Loucy (cell line): Measurements from ENCODE around the gene GORASP1.

Experiments used
- H2AFZ ChIP-seq: fragments of 200-600 bp; sonication (generic); 2 replicates; pipeline ENCODE4 v1.6.0; 2016; ENCODE audit warnings: antibody characterized with exemption, mild to moderate bottlenecking, low read length, moderate library complexity
- H3F3A ChIP-seq: fragments of 200-600 bp; 2 replicates; pipeline ENCODE4 v1.6.0; 2016; ENCODE audit warnings: antibody characterized with exemption, low read depth, mild to moderate bottlenecking
- H3K27me3 ChIP-seq: fragments of 200-600 bp; sonication (generic); 2 replicates; pipeline ENCODE4 v1.6.1; 2014; ENCODE audit warnings: low read length, mild to moderate bottlenecking; ENCODE audit not compliant: insufficient read depth, poor library complexity, severe bottlenecking
- H3K36me3 ChIP-seq: fragments of 200-600 bp; sonication (generic); 2 replicates; pipeline ENCODE4 v1.6.1; 2016; ENCODE audit warnings: low read length; ENCODE audit not compliant: insufficient read depth
- H3K4me1 ChIP-seq: fragments of 200-600 bp; sonication (generic); 2 replicates; pipeline ENCODE4 v1.5.1; 2014; ENCODE audit warnings: low read length, mild to moderate bottlenecking; ENCODE audit not compliant: insufficient read depth, poor library complexity, severe bottlenecking
- H3K4me2 ChIP-seq: fragments of 200-600 bp; sonication (generic); 2 replicates; pipeline ENCODE4 v1.6.0; 2014; ENCODE audit warnings: antibody characterized with exemption, low read length, low read depth, mild to moderate bottlenecking; ENCODE audit not compliant: poor library complexity, severe bottlenecking
- H3K4me3 ChIP-seq: fragments of 200-600 bp; sonication (generic); 2 replicates; pipeline ENCODE4 v1.5.1; 2014; ENCODE audit warnings: low read length, mild to moderate bottlenecking, mixed read lengths; ENCODE audit not compliant: poor library complexity, severe bottlenecking
- H3K79me2 ChIP-seq: fragments of 200-600 bp; sonication (generic); 2 replicates; pipeline ENCODE4 v1.6.1; 2014; ENCODE audit warnings: low read length; ENCODE audit not compliant: insufficient read depth
- H3K9ac ChIP-seq: fragments of 200-600 bp; sonication (generic); 2 replicates; pipeline ENCODE4 v1.6.0; 2014; ENCODE audit warnings: mild to moderate bottlenecking, low read depth, low read length, moderate library complexity; ENCODE audit not compliant: poor library complexity, severe bottlenecking
- H3K9me2 ChIP-seq: fragments of 200-600 bp; sonication (generic); replicated peaks from 2 replicates; pipeline ENCODE4 v1.6.1; 2016; ENCODE audit warnings: low read depth, low read length, mixed read lengths
- H3K9me3 ChIP-seq: fragments of 200-600 bp; sonication (generic); 2 replicates; pipeline ENCODE4 v1.6.1; 2014; ENCODE audit warnings: mild to moderate bottlenecking, antibody characterized with exemption, low read length, low read depth; ENCODE audit not compliant: insufficient read depth
- H4K20me1 ChIP-seq: fragments of 200-600 bp; sonication (generic); 2 replicates; pipeline ENCODE4 v1.6.0; 2014; ENCODE audit warnings: antibody characterized with exemption, low read length, mild to moderate bottlenecking; ENCODE audit not compliant: insufficient read depth, poor library complexity, severe bottlenecking
- EZH2phosphoT487 ChIP-seq: fragments of 200-600 bp; IDR thresholded peaks from 2 replicates; pipeline ENCODE4 v1.6.1; 2018; ENCODE audit warnings: antibody characterized with exemption, mild to moderate bottlenecking, moderate library complexity, borderline replicate concordance
- TF ChIP-seq, protein P1 (sequence below): fragments of 200-600 bp; sonication (generic); conservative IDR thresholded peaks from 2 replicates; pipeline ENCODE4 v1.5.1; 2014; ENCODE audit warnings: mild to moderate bottlenecking, antibody characterized with exemption, low read length

GORASP1 gene

DNA sequence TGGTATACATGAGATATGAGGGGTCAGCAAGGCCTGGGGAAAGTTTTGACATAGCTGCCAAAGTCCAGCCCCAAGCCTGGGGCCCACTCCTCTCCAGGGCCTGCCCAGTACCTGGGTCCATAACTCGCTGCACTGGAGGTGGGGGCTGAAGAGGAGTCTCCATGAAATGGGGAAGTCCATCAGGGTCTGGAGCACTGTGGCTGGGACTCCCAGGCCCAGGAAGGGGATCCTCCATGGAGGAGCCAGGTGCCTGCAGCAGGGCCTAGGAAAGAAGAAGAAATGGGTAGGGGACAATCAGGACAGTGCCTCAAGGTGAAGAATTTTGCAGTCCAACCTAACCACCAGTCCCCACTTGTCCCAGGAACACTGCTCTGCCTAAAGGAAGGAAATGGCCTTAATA, 8.2 kb downstream of the GORASP1 start:
- Histone ChIP-seq H3K4me1 (peaks cover 8% of the 10 kb centered on the region), H4K20me1 (peaks cover 5% of the 10 kb centered on the region), H3K9me3 (no peaks in the 10 kb centered on the region), H2AFZ (no peak overlapping the region), H3K9ac (no peak overlapping the region), H3K4me2 (no peak overlapping the region), H3K36me3 (peaks cover 68% of the 10 kb centered on the region; the same call in 1 of the 2 replicates), H3F3A (no peaks in the 10 kb centered on the region), H3K79me2 (peaks cover under 1% of the 10 kb centered on the region; the same call in 1 of the 2 replicates), H3K9me2 (no peaks in the 10 kb centered on the region), H3K27me3 (no peaks in the 10 kb centered on the region), H3K4me3 (no peak overlapping the region)
- no peak for TF ChIP-seq EZH2phosphoT487
- TF ChIP-seq, protein P1, sequence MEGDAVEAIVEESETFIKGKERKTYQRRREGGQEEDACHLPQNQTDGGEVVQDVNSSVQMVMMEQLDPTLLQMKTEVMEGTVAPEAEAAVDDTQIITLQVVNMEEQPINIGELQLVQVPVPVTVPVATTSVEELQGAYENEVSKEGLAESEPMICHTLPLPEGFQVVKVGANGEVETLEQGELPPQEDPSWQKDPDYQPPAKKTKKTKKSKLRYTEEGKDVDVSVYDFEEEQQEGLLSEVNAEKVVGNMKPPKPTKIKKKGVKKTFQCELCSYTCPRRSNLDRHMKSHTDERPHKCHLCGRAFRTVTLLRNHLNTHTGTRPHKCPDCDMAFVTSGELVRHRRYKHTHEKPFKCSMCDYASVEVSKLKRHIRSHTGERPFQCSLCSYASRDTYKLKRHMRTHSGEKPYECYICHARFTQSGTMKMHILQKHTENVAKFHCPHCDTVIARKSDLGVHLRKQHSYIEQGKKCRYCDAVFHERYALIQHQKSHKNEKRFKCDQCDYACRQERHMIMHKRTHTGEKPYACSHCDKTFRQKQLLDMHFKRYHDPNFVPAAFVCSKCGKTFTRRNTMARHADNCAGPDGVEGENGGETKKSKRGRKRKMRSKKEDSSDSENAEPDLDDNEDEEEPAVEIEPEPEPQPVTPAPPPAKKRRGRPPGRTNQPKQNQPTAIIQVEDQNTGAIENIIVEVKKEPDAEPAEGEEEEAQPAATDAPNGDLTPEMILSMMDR, result no peak

DNA sequence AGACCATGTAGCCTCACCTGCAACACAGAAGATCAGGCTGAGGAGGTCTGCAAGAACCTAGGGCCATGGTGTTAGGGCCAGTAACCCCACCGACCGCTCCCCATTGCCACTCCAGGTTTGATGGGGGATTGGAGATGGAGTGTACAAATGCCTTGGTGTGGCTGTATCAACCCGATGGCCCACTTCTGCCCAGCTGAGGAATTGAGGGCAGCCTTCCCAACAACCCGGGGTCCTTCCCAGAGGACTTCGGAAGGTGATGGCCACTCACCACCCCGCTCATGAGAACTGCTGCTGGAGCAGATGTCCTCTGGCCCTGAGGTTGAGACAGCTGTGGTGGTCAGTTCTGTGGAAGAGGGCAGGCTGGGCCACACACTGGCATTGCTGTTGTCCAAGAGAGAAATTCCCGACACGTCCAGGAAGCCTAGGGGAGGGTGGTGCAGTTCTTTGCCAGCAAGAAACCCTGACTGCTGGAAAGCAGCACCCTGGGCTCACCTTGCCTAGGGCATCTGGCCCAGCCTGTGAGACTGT, 8.9 kb downstream of the GORASP1 start:
- Histone ChIP-seq H3K9ac (no peak overlapping the region), H3K4me1 (peaks cover 3% of the 10 kb centered on the region), H3K9me2 (no peaks in the 10 kb centered on the region), H3K4me2 (no peak overlapping the region), H4K20me1 (peaks cover 5% of the 10 kb centered on the region), H3K79me2 (no peaks in the 10 kb centered on the region; the same call in 1 of the 2 replicates), H2AFZ (no peak overlapping the region), H3F3A (no peaks in the 10 kb centered on the region), H3K36me3 (peaks cover 75% of the 10 kb centered on the region; the same call in 1 of the 2 replicates), H3K9me3 (no peaks in the 10 kb centered on the region), H3K4me3 (no peak overlapping the region), H3K27me3 (no peaks in the 10 kb centered on the region)
- TF ChIP-seq, protein P1, result no peak
- TF ChIP-seq EZH2phosphoT487, result no peak

DNA sequence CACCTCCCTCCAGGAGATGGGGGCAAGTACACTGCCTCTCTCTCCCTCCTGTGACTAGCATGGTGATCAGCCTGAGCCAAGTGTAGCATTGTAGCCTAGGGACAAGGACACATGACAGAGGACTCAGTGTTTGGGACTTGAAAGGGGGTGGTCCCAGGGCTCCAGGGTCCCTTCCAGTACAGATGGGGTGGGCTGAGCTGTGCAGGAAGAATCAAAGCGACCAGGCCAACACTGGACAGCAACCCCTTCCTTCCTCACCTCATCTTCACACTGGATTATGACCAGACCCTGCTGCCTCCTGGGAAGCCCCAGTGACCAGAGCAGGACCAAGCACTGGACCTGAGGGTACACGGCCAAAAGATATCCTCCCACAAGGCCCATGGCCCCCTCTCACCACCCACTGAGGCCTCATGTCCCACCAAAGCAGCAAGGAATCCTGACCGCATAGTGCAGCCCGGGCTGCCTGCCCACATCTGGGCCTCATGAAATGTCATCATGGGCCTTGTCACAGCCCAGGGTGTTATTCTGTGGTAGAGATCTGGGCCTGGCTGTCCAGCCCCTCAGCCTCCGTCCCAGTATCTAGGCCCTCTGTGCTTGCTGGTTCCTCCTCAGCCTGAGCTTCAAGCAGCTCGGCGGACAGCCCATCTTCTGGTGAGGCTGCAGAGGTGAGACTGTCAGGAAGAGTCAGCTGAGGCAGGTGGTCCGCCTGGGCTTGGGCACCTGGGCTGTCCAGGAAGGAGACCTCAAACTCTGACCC, 9.5 kb downstream of the GORASP1 start:
- H3K9ac ChIP-seq, result no peak overlapping the region
- no peak overlapping the region for H3K4me3 ChIP-seq
- peaks cover 5% of the 10 kb centered on the region for H4K20me1 ChIP-seq
- no peaks in the 10 kb centered on the region for H3K9me2 ChIP-seq
- H3K4me1 ChIP-seq, result no peaks in the 10 kb centered on the region
- no peaks in the 10 kb centered on the region; the same call in 1 of the 2 replicates for H3K79me2 ChIP-seq
- peaks cover 81% of the 10 kb centered on the region; the same call in 1 of the 2 replicates for H3K36me3 ChIP-seq
- no peaks in the 10 kb centered on the region for H3K9me3 ChIP-seq
- no peak overlapping the region for H3K4me2 ChIP-seq
- H2AFZ ChIP-seq, result no peak overlapping the region
- TF ChIP-seq EZH2phosphoT487, result no peak
- TF ChIP-seq, protein P1, result no peak
- H3F3A ChIP-seq, result no peaks in the 10 kb centered on the region
- H3K27me3 ChIP-seq, result no peaks in the 10 kb centered on the region
